GM12891 (cell line): ENCODE measurements around the gene CLNK.

Experiments
- DNase-seq: peaks from one replicate; pipeline ENCODE4 v3.0.0; 2011; ENCODE audit warnings: low spot score; ENCODE audit not compliant: insufficient read length
- FAIRE-seq: peaks from 2 replicates; lab custom pipeline; 2011; peaks lifted over from hg19 to GRCh38; lab: Jason Lieb, UNC
- PAX5 ChIP-seq: IDR thresholded peaks from 2 replicates; pipeline ENCODE4 v1.6.1; 2011; ENCODE audit warnings: low read length, moderate library complexity, mild to moderate bottlenecking; ENCODE audit not compliant: insufficient read depth, severe bottlenecking
- POLR2A ChIP-seq: IDR thresholded peaks from 2 replicates; pipeline ENCODE4 v1.6.1; 2011; ENCODE audit warnings: low read depth, low read length, control low read depth
- POLR2AphosphoS5 ChIP-seq: IDR thresholded peaks from 2 replicates; pipeline ENCODE4 v1.6.1; 2011; ENCODE audit warnings: low read depth, low read length, control low read depth
- POU2F2 ChIP-seq: IDR thresholded peaks from 2 replicates; pipeline ENCODE4 v1.6.1; 2011; ENCODE audit warnings: low read depth, mild to moderate bottlenecking, control low read depth, low read length, moderate library complexity
- SPI1 ChIP-seq: IDR thresholded peaks from 2 replicates; pipeline ENCODE4 v1.6.1; 2011; ENCODE audit warnings: low read depth, low read length, control low read depth
- TAF1 ChIP-seq: IDR thresholded peaks from 2 replicates; pipeline ENCODE4 v1.6.1; 2011; ENCODE audit warnings: low read depth, low read length, control low read depth

CLNK gene

DNA sequence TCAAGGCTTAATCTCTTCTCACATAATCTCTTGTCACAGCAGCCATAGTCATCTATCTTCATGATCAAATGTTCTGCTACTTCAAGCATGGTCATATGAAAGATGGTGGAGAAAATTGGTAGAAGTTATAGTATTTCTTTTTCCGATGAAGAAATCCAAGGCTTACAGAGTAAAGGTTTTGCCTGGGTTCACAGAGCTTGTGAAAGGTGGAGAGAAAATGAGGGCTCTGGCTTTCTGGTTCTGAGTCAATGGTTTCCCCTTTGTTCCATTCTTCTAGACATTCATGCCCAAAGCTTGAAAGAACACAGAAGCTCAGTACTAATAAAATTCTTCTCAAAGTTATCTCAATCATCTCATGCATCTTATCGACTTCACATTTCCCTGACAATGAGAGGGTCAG lies 36.1 kb downstream of the CLNK start:
- DNase-seq (no peak), FAIRE-seq (no peak)
- TF ChIP-seq PAX5: no peak
- TF ChIP-seq POU2F2: no peak
- TF ChIP-seq POLR2AphosphoS5: no peak
- TF ChIP-seq SPI1: no peak
- TF ChIP-seq POLR2A: no peak
- TF ChIP-seq TAF1: no peak

DNA sequence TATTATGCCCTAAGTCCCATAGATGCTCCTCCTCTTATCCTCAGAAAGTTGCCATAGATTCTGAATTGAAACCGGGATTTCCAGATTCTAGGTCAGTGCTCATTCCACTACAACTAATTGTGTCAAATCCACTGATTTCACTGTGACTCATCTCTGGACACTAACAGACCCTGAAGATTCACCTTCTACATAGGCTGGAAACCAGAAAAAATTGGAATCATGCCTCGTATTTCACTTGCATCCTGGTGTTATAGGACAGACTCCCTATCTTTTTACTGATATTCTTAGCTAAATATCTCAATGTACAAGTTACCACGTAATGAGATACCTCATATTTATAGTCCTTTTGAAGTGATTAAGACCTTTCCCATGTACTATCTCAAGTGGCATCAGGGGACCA lies 36.7 kb downstream of the CLNK start:
- TF ChIP-seq SPI1 (no peak), POLR2A (no peak), POU2F2 (no peak), POLR2AphosphoS5 (no peak)
- no peak for FAIRE-seq
- no peak for DNase-seq

DNA sequence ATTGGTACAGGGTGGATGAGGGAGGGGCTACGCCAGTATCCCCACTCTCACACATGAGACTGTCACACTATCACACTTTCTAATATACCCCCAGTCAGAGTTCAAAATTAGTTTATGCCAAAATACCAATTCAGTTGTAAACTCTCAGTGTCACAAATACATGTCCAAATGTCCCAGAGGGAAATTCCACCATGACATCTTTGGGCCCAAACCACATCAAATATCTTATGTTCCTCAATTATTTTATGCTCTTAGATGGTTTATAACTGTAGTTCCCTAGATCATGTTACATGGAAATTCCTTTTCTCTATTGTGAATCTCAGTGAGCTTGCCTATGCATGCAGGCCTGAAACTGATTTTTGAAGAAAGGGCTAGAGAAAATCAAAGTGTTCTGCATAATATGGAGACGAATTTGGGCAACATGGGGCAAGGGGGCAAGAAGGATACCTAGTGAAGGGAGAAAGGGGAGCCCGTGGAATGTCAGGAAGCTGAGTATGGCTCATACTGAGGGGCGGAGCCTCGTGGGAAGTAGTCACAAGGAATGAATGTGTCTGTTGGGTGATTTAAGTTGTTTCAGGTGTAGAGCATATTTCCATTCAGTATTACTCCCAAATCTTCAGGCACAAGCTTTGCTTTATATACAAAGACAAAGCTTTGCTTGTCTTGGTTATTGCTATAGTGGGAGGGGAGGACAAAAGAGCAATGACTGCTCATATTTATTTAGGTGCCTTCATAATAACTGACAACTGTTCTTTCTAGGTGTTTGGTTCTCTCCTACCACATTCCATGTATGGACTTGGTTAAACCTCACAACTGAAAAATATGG lies 40.8 kb downstream of the CLNK start:
- FAIRE-seq (no peak), DNase-seq (no peak)
- TF ChIP-seq TAF1 (no peak), POLR2A (no peak), SPI1 (no peak), POLR2AphosphoS5 (no peak), POU2F2 (no peak), PAX5 (no peak)

DNA sequence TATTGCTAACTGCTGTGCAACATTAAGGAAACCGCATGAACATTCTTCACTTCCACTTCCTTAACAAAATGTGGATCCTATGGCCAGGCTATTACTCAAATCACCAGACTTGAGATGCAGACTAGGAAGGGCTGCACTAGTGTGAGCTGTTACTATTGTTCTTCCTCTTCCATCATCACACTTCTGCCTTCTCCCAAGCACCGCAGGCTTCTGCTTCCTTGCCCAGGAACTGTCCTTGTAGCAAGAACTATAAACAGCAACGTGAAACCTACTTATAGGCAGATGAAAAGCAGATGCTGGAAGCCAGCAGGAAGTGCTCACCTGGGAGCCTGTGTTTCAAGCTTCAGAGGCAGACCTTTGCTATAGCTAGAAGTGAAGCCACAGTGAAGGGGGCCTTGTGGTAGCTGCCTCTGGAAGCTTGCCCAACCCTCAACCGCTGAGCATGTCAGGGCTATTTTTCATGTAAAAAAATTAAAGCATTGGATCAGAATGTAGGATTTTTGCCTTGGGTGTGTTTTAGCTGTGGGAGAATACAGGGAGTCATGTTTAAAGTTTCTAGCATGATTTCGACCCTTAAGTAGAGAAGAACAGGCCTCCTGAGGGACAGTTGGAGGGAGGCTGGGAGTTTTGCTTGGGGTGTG lies 43.9 kb downstream of the CLNK start:
- DNase-seq: no peak
- peak; percentile 50 for FAIRE-seq
- TF ChIP-seq POLR2A (no peak), TAF1 (no peak), SPI1 (no peak; the same call in 1 of the 2 replicates), POU2F2 (no peak), POLR2AphosphoS5 (no peak), PAX5 (no peak)

DNA sequence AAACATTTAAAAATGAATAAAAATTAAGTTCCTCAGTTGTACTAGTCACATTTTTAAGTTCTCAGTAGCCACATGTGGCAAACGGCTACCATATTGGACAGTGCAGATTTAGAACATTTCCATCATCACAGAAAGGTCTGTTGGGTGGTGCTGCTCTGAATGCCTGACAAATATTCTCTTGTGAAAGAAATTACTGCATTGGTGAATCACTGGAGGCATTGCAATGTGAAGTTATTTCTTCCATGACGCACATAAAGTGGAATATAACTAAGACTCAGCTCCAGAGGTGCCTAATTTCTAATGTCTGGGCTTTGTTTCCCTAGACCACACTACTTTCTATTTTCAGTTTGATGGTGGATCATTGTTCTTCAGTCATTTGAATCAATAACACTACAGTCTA lies 44.9 kb downstream of the CLNK start:
- DNase-seq (no peak), FAIRE-seq (no peak)
- TF ChIP-seq POU2F2 (no peak), POLR2AphosphoS5 (no peak), PAX5 (no peak), SPI1 (no peak)

DNA sequence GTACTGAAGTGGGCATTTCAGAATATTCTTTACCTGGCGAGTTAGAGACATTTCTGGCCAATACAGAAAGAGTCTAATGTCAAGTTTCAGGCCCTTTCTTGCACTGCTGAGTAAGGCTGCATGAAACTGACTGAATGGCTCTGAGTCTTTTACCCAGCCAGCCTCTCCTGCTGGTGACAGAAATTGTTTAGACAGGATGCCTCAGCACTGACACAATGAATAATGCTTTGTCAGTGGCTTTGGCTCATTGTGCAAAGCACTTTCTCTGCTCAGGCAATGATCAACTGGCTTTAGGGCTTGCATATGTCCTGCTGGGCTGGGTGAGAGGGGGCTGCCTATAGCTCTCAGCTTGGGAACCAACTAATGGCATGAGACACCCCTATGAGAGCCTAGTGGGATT lies 45.5 kb downstream of the CLNK start:
- no peak for DNase-seq
- no peak for FAIRE-seq
- TF ChIP-seq POLR2AphosphoS5: no peak
- no peak for TF ChIP-seq POLR2A
- no peak for TF ChIP-seq POU2F2
- TF ChIP-seq PAX5: no peak
- TF ChIP-seq TAF1: no peak
- TF ChIP-seq SPI1: no peak

DNA sequence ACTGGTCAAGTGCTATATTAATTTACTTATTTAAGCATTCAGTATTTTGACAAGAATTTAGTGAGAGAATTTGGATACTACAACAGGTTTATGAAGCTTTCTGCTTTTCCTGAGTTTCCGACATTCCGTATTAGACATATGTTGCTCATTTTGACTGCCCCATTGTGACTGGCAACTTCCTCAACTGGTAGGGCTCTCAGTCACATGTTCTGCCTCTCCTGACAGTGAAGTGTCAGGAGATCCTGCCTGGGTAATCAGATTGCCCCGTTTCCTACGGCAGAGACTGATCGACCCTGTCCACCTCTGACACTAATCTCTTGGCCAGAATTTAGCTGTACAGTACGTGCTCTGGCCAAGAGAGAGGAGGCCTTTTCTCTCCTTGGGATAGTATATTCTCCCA lies 49.5 kb downstream of the CLNK start:
- DNase-seq (no peak), FAIRE-seq (no peak)
- TF ChIP-seq POLR2AphosphoS5 (no peak), SPI1 (no peak), POU2F2 (no peak), POLR2A (no peak), PAX5 (no peak), TAF1 (no peak)

DNA sequence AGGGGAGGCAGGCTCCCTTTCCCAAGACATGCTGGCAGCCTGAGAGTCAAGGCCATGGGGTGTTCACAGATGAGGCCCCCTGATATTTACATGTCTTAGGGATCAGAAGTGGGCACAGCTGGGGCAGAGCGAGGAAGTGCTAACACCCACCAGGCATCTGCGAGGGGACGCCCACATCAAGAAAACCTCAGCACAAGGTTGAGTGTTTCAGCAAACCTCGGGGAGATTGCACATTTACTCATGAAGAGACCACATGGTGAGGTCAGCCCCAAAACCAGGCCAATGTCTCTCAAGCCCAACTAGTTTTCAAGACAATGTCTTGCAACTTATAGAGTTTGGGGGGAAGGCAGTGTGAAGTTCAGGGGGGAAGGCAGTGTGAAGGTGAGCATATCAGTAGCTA lies 55.2 kb downstream of the CLNK start:
- peak; percentile 67 for TF ChIP-seq SPI1
- no peak for TF ChIP-seq POLR2AphosphoS5
- peak; percentile 52 for FAIRE-seq
- DNase-seq: no peak

DNA sequence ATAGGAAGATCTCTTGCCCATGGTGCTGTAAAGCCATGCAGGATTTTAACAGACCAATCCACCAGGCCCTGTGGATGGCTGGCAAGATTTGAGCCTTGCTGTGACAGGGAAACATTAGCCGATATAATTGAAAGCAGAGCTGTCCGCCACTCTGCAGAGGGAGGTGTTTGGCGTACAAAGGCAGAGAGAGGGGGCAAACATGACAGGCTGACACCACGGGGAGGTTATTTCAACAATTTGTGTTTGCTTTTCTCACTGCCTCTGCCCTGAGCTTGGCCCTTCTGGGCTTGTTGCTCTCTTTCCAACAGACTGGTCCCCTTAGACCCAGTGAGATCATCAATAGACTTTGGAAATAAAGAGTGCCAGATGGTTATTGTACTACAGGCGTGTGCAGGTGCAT lies 59.4 kb downstream of the CLNK start:
- TF ChIP-seq POU2F2 (no peak), POLR2A (no peak), PAX5 (no peak), SPI1 (no peak), TAF1 (no peak)
- DNase-seq (no peak), FAIRE-seq (no peak)

DNA sequence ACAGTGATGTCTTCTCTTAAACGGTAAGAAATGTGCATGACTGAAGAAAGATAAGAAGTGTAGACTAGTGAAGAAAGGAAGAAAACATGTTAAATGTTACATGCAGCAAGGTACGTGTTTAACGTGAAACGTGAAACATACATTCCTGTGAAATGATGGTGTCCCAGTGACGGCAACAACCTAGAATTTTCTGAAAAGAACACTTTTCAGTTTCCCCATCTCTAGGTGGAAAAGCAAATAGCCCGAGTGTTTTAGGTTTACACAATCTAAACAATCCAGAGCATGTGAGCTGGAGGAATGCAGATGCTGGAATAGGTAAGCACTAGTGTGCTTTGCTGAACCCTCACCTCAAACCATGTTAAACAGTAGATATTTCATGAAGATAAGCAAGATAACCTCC lies 60.7 kb downstream of the CLNK start:
- FAIRE-seq: peak; percentile 38
- no peak for DNase-seq
- no peak for TF ChIP-seq TAF1
- no peak for TF ChIP-seq POU2F2
- TF ChIP-seq POLR2AphosphoS5: no peak
- no peak for TF ChIP-seq POLR2A
- TF ChIP-seq PAX5: no peak
- TF ChIP-seq SPI1: no peak
